H54 (cell line): ENCODE data around the gene HDHD5.

Source experiments
- DNase-seq: peaks from one replicate; pipeline ENCODE4 v3.0.0; 2011; ENCODE audit warnings: low spot score, mixed read lengths; ENCODE audit not compliant: insufficient read length
- FAIRE-seq: peaks from 3 replicates; lab custom pipeline; 2011; peaks lifted over from hg19 to GRCh38; lab: Jason Lieb, UNC
- POLR2A ChIP-seq: IDR thresholded peaks from 2 replicates; pipeline ENCODE4 v1.6.1; 2011; ENCODE audit warnings: low read depth, mild to moderate bottlenecking, low read length

Gene HDHD5

DNA sequence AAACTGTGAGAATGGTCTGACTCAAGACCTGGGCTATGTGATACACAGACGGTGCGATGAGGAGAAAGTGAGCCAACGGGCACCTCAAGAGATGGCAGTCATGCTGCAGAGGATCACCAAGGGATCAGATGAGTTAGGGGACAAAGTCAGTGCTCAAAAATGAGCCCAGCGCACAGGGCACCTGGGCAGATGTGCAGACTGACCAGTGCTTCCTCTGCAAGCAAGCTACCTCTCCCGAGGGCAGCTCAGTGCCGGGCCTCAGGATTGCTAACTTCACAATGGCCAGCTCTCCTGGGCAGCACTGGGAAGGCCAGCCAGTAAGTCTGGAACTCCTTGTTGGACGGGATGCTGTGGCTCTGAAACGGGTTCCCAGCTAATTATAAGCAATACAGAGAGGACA is 15.3 kb downstream of the HDHD5 start:
- DNase-seq (no peak), FAIRE-seq (no peak)
- no peak for TF ChIP-seq POLR2A

DNA sequence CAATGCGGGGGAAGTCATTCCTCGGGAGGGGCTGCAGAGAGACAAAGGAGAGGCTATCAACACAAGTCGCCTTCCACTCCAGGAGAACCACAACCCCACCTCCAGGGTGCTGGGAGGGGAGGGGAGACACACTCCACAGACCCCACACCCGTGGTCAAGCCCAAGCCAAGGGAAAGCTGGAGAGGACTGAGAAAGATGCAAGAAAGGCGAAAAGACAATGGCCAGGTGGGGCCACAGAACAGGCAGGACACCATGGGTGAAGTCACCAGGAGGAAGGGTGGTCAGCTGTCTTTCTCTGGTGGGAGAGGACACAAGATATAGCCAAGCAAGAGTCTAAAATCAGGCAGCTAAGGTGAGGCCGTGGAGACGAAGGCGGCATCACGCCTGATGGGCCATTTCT is 16.0 kb downstream of the HDHD5 start:
- DNase-seq: no peak
- no peak for TF ChIP-seq POLR2A
- FAIRE-seq: no peak

DNA sequence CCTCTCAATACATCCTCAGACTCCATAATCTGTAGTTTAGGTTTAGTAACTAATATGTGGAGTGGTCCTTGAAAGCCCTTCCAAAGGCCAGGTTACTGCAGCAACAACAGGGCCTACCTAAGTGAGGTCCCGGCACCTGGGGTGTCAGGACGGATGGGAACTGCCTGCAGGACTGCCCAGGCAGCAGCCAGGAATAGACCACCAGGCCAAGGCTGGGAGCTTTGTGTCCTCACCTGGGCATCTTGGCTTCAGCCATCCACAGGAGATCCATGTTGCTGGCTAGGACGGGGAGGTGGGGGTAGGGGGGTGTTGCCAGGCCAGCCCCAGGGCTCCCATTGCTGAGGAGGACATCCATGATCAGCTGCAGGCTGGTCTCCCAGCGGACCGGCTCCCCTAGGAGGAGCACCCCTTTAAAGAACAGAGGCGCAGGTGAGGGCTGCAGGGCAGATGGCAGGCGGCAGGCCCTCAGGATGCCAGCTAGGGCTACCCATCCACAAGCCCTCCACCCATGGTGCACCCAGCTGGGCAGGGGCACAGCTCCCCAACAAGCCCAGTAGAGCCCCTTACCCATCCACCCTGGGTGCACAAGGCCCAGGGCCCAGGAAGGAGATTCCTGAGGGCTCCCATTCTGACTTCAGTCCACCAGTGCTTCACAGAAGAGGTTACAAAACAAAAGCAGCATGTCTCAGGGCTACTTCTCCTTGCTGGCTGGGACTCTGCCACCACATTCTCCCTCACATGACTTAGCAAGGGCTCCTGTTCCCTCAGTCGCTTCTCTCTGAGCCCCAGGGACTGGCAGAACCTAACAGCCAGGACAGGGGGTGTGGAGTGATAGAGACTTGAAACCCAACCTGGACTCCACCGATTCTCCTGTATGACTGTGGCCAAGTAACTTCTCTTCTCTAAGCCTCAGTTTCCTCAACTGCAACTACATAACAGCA is 18.0 kb downstream of the HDHD5 start:
- no peak for FAIRE-seq
- DNase-seq: no peak
- no peak for TF ChIP-seq POLR2A

DNA sequence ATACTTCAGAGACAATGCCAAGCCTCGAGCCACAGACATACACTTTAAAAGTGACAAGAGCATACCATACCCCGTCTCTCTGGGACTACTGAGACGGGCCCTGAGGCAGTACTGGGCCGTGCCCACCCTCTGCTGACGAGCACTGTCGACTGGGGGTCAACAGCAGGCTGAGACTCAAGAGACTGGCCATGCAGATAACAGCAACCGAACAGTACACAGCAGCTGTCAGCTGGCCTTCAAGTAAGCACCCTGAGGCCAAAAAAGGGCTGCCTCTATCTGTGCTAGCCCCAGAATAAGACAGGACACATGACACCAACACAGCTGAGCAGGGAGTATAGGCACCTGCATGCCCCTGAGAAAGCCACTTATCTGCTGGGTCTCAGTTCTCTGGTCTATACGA is 19.1 kb downstream of the HDHD5 start:
- FAIRE-seq: no peak
- TF ChIP-seq POLR2A: no peak

DNA sequence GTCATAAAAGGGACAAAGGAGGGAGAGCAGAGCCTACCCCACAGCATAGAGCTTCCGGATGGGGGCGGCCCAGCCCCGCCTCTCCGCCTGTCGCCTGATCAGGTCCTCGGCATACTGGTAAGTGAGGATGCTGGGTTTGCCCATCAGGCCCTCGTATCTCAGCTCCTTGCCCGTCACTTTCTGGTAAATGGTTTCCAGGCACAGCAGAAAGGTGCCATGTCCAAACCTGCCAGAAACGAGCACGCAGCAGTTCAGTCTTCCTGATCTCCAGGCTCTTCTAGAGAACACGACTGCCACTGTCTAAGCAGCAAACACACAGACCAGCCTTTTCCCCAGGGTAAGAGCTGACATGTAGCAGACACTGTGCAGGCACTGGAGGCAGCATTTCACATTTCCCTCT is 20.6 kb downstream of the HDHD5 start:
- TF ChIP-seq POLR2A: no peak
- FAIRE-seq (no peak), DNase-seq (no peak)

More for the DNA sequence above, 19.1 kb downstream of the HDHD5 start:
- DNase-seq: no peak

DNA sequence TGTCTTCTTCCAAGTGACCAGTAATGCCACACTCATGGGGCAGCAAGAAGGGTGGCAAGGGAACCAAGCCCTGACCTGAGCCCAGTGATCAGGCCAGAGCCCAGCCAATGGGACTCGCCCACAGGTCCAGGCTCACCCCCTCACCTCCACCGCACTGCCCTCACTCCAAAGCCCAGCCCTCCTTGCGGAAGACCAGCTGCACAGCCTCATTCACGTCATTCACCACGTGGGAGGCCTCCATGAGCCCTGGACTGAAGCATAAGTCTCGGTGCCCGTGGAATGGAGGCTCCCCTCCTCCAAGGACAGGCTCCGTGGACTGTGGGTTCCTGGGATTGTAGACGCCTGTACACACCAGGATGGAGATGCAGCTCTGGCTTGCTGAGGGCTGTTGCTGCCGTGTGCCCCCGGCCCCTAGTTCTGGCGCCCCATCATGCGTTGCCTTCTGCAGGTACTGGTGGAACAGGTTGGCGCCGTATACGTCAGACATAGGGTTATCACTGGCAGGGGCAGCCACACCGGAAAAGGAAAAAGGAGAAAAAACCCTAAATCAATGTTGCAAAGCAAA is 21.1 kb downstream of the HDHD5 start:
- no peak for FAIRE-seq
- no peak for DNase-seq
- TF ChIP-seq POLR2A: no peak

DNA sequence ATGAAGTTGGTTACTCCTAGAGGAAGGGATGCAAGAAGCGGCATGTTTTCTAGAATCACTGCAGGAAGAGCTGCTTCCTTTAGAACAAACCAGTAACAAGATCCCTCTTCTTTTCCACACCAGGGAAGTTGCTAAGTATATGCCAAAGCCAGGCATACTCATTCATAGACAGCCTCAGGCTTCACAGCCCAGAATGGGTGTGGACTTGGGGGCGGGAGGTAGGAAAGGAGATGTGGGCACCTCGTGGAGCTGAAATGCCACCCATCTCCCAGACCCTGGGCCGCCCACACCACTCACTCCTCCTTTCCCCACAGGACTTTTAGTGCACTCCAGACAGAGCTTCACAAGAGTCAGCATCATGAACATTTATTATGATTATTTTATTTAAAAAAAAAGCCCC is 21.9 kb downstream of the HDHD5 start:
- FAIRE-seq (no peak), DNase-seq (no peak)
- no peak for TF ChIP-seq POLR2A

DNA sequence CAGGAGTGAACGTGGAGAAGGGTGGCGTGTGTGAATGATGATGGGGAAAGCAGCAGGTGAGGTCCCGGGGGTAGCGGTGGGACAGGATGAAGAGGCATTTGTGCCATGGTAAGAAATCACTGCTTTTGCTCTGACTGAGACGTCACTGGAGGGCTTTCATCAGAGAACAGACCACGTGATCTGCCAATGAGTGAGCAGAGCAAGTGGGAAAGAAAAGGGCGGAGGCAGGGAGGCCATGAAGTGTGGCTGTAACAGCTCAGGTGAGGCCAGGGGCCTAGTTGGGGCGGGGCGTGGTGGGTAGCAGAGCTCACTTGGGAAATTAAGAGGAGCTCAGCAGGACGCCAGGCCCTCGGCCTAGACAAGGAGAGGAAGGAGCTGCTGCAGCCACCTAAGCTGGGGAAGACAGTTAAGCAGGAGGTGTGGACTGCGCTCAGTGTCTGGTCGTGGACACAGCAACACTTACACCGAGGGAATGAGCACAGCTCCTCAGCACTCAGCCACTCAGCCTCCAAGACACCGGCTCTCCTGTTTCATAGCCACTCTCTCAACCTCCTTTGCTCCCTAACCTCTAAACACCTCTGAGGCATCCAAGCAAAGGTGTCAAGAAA is 23.8 kb downstream of the HDHD5 start:
- FAIRE-seq (no peak), DNase-seq (no peak)
- TF ChIP-seq POLR2A: no peak

DNA sequence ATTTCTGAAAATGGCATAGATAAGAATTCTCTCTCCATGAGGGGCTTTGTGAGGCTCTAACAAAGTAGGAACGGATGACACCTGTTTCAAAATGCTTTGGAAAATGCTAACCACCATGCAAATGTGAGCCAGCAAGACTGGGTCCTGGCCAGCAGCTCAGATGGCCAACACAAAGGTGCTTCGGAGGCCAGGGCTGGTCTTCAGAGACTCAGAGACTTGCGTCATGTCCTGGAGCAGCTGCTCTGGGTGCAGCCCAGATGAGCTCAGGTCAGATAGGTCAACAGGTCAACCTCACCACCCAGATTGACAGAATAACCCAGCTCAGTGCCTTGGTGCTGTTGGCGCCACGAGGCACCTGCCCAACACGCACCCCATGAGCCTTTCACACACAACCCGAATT is 25.9 kb downstream of the HDHD5 start:
- DNase-seq (no peak), FAIRE-seq (no peak)
- TF ChIP-seq POLR2A: no peak

DNA sequence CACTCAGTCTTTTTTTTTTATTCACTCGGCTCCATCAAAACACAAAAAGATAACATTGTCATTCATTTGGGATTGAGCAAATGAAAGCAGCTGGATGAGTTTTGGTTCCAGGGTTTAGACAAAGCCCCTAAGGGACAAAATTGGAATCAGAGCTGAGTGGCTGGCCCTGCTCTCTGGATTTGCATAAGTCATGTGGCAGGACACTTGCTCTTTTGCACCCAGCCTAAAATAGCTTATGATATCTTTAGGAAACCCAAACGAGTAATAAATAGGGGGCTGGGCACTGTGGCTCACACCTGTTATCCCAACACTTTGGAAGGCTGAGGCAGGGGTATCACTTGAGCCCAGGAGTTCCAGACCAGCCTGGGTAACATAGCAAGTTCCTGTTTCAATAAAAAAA is 27.0 kb downstream of the HDHD5 start:
- no peak for TF ChIP-seq POLR2A
- no peak for DNase-seq
- FAIRE-seq: no peak

DNA sequence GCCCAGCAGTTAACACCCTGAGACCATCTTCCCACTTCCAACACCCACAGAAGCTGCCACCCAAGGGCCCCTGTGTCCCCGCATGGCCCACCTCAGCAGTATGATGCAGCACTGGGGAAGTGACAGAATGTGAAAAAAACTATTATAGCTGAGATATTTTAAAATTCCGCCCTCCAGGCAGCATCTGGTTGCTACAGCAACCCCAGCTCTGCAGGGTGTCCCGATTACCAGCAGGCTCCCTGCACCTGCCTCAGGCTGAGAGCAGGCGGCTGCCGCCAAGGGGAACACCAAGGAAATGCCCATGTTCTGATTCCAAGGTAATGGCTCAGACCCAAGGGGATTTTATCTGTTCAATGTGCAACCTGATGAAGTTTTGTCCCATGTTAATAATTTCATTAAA is 27.4 kb downstream of the HDHD5 start:
- no peak for FAIRE-seq
- no peak for TF ChIP-seq POLR2A
- no peak for DNase-seq

DNA sequence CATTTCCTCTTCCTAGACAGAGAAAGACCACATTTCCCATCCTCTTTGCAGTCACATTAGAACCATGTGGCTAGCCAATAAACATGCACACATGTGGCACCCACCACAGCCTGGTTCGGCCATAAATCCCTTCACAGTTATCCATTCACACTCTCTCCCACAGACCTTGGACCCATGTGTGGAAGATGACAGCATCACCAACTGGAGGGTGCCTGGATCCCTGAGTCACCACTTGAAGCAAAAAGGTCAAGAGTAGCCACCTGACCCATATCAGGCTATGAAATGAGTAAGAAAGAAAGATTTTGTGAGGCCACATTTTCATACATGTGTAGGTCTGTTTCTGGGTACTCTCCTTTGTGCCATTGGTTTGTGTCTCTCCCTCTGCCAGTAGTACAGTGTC is 28.9 kb downstream of the HDHD5 start:
- peak; percentile 53 for DNase-seq
- no peak for FAIRE-seq
- TF ChIP-seq POLR2A: no peak

DNA sequence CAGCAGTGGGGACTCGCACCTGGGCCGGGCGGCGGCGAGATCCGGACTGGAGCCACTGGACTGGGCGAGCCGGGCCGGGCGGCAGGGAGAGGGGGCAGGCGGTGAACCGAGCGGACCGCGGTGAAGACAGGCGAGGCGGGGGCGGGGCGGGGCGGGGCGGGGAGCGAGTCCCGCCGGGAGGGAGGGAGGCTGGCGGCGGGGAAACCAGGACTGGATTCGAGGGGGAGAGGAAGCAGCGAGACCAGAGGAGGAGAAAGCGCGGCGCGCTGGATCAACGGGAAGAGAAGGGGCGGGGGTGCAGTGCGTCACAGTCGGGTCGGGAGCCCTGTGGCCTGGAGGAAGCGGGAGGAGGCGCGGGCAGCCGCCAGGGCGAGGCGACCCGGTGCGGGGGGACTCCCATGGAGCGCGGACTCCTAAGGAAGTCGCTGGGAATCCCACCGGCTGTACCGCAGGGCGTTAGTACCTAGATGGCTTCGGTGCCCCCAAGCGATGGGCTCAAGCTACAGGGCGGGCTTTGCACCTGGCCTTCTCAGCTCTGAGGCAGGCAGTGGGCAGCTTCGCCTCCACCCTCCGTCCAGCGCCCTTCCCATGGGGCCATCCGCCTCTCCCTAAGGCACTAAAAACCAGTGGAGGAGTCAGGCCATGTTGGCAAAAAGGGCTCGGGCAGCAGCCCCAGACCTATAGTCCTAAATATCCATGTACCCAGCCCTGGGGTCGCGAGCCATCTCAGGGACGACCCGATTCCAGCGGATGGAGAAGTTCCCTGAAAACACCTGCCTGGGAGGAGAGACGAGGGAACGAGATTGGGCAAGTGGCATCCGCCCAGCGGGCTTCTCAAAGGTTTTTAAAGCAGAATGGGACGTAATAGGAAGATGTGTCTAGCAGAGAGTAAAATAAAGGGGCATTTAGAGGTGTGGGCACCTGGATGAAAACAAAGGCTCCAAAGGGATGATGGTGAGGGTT is 37.6 kb downstream of the HDHD5 start, which contains the start of gene TMEM121B:
Gene TMEM121B, minus strand, starts transcription at position 128 of the 963 bp plus-strand sequence. CDS start 233 bp downstream, outside the sequence.
- FAIRE-seq (no peak), DNase-seq (peak; percentile 24)
- no peak for TF ChIP-seq POLR2A

DNA sequence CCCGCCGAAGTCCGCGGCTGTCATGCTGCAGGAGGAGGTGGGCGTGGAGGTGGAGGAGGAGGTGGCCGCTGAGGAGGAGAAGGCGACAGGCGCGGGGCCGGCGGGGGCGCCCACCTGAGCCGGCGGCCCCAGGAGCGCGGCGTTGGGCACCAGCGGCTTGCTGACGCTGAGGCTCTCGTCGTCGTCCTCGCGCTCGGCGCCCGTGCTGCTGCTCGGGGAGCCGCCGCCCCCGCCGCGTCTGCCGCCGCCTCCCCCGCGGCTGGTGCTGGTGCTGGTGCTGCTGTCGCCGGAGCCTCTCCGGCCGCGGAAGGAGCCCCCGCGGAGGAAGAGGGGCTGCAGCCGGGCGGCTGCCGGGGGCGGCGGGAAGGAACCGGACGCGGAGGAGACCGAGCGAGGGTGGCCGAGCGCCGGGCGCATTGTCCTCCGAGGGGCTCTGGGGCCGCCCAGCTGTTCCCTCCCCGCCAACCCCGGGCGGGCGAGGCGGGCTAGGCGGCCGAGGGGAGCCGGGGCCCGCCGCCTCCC is 38.3 kb downstream of the HDHD5 start:
- no peak for TF ChIP-seq POLR2A
- no peak for FAIRE-seq

More for the DNA sequence above, 38.3 kb downstream of the HDHD5 start:
- no peak for DNase-seq
